NB4 (cell line): Measurements from ENCODE around the gene CYP19A1.

ENCODE experiments used
- CTCF ChIP-seq: IDR thresholded peaks from one replicate; pipeline ENCODE4 v1.5.1; 2012; ENCODE audit warnings: low read depth, low read length
- MAX ChIP-seq: IDR thresholded peaks from 2 replicates; pipeline ENCODE4 v1.6.1; 2011; ENCODE audit warnings: low read depth, low read length
- MYC ChIP-seq: IDR thresholded peaks from 2 replicates; pipeline ENCODE4 v1.6.1; 2011; ENCODE audit warnings: low read depth, low read length
- POLR2A ChIP-seq: IDR thresholded peaks from 2 replicates; pipeline ENCODE4 v1.6.1; 2011; ENCODE audit warnings: mild to moderate bottlenecking; ENCODE audit not compliant: insufficient read length; ENCODE audit errors: extremely low read depth

GRCh38 chr15:51281368-51281967 is 56.9 kb downstream of the CYP19A1 start:
- TF ChIP-seq POLR2A = no peak
- peak; percentile 79 for TF ChIP-seq CTCF
- TF ChIP-seq MYC = no peak
- no peak for TF ChIP-seq MAX
